GM18861 (cell line): ENCODE data around the gene AGXT2.

Experiments
- ATAC-seq: cut with Tn5 transposase; IDR thresholded peaks from one replicate; pipeline ENCODE4 v1.9.1; 2021; ENCODE audit not compliant: unreplicated experiment

Gene AGXT2, protein sequence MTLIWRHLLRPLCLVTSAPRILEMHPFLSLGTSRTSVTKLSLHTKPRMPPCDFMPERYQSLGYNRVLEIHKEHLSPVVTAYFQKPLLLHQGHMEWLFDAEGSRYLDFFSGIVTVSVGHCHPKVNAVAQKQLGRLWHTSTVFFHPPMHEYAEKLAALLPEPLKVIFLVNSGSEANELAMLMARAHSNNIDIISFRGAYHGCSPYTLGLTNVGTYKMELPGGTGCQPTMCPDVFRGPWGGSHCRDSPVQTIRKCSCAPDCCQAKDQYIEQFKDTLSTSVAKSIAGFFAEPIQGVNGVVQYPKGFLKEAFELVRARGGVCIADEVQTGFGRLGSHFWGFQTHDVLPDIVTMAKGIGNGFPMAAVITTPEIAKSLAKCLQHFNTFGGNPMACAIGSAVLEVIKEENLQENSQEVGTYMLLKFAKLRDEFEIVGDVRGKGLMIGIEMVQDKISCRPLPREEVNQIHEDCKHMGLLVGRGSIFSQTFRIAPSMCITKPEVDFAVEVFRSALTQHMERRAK

DNA sequence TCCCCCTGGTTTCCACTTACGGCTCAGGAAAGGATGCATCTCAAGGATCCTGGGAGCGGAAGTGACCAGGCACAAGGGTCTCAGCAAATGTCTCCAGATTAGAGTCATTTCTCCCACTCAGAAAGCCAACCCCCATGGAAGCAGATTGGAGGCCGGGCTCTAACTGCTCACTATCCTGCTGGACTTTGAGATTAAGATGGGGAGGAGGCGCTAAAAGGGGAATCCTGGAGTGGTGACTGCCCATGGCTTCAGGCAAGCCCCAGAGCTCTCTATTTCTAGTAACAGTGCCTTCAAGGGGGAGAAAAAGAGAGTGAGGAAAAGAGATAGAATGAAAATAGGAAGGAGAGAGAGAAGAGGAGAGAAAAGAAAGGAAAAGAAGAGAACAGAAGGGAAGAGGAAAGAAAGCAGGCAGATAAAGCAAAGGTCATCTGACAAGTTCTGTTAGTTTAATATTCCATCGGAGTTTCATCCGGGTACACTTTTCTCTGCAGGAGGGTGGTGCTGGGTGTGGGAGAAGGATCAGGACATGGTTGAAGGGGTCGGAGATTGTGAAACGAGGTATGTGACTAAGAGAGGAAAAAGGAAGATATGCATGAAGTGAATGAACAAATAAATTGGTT is at the start of gene AGXT2:
Gene AGXT2 (minus strand): TSS at position 165 of the 620 bp plus-strand sequence. CDS start 57 bp downstream, at position 108.
- no peak for ATAC-seq

DNA sequence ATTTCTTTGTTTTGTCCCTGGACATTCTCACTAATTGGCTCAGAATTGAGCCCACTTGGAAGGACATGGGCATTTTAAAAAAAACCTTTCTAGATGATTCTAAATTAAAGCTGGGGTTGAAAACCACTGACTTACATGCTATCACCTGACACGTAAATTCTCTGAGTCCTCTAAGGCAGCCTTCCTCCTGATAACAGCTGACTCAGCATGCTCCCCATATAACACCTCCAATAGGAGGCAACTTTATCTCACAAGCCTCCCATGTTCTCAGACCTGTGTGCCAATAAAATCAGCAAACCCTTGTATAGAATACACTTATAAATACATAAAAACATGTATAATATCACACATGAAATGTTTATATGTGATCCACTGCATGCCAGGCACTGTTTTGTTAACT is 49.2 kb upstream of the AGXT2 start:
- no peak for ATAC-seq

DNA sequence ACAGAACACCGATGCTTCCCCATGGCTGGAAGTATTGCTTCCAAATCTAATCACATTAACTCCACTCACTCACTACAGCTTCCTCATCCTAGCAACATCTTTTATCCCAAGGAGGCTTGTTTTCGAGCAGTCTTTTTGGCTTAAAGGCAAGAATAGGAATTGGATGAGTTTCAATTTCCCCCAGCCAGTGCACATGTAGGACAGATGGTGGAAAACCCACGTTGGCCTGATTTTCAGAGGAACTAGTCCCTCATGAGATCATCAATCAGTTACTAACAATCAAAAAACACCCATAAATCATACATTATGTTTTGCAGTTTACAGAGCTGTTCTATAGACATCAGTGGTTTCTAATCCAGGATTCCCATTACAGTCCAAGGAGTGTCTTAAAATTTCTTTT is 48.5 kb upstream of the AGXT2 start:
- ATAC-seq = no peak

GRCh38 chr5:35095366-35095765 is 47.6 kb upstream of the AGXT2 start:
- no peak for ATAC-seq

- ATAC-seq = no peak
Observed at GRCh38 chr5:35094948-35095347, 47.2 kb upstream of the AGXT2 start.

DNA sequence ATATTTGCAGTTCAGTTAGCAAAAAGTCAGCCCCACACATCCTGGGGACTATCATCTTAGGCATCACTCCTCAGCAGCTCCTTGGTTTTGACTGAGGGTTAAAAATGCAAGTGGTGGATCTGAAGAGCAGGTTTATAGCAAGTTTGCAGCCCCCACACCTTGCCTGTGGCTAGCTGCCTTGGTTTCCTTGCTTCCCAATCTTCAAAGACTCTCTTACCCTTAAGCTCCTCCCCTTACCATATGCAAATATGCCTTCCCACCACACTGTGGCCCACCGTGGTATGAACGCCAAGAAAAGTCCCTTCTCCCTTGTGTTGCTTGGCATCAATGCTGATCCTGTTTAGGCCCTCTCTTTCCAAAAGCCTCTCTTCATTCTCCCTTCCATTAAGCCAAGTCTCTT is 45.0 kb upstream of the AGXT2 start:
- ATAC-seq = no peak

- ATAC-seq = no peak
Observed at GRCh38 chr5:35091704-35092103, 44.0 kb upstream of the AGXT2 start.

- ATAC-seq = no peak
Observed at GRCh38 chr5:35089334-35090314, 41.9 kb upstream of the AGXT2 start.

- ATAC-seq = no peak
Observed at GRCh38 chr5:35087991-35088390, 40.2 kb upstream of the AGXT2 start.

GRCh38 chr5:35083150-35083549 is 35.4 kb upstream of the AGXT2 start:
- no peak for ATAC-seq

DNA sequence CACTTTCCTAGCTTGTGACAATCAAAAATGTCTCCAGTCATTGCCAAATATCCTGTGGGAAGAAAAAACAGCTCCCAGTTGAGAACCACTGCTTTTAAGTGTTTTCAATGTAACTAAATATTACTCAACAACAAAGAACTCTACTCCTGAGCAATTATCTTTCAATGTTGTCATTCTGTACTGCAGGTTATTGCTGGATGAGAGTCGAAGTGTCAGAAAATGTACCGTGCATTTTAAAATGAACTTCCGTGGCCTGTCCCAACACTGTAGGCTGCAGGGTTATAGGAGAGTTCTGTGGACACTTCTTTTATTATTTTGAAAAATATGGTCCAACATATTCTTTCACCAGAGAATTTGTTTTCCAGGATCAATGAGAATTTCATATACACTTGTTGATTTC is 34.8 kb upstream of the AGXT2 start:
- no peak for ATAC-seq

DNA sequence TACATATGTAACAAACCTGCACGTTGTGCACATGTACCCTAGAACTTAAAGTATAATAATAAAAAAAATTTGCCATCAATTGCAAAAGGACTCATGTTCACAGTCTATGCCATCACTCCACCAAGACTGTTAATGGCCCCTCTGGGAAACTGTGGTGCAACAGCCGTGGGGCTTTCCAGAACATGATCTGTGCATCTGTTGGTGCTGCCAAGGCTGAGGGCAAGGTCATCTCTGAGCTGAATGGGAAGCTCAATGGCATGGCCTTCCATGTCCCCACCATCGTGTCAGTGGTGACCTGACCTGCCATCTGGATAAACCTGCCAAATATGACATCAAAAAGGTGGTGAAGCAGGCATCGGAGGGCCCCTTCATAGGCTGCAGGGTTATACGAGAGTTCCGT is 33.4 kb upstream of the AGXT2 start:
- no peak for ATAC-seq

- no peak for ATAC-seq
Observed at GRCh38 chr5:35073160-35073559, 25.4 kb upstream of the AGXT2 start.

GRCh38 chr5:35069188-35069587 is 21.4 kb upstream of the AGXT2 start:
- ATAC-seq = no peak

DNA sequence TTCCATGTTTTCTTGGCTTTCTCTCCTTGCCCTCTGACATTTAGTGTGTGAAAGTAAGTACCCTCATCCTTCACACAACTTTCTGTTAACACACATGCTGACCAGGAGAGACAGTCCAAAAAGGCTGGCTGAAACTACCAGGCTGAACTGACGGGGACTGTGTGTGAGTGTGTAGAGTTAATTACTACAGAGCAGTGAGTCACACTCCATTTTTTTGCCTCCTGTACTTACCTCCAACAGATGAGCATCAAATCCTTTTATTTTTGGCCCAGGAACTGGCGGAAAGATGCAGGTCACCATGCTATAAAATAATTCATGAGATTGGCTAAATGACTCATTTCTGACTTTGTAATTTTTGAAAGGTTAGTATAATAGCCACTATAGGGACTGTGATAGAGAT is 20.2 kb upstream of the AGXT2 start:
- ATAC-seq = no peak

GRCh38 chr5:35066260-35066795 is 18.6 kb upstream of the AGXT2 start:
- ATAC-seq = peak; percentile 96

DNA sequence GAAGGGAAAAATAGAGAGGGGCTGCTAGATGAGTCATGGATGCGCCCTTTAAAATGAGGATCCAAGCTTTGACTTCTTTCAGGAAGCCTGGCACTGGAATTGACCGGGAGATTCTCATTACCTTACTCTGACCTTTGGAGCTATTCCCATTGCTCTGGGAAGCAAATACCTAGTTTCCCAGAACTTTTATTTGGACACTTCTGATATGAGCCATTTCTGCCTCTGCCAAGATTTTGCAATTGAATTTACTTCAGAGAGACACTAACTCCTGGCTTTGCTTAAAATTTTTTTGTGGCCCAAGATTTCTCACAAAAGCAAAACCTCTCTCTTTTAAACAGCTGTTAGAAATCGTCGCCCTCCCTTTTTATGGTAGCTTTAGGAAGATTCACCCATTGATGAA is 15.7 kb upstream of the AGXT2 start:
- no peak for ATAC-seq

DNA sequence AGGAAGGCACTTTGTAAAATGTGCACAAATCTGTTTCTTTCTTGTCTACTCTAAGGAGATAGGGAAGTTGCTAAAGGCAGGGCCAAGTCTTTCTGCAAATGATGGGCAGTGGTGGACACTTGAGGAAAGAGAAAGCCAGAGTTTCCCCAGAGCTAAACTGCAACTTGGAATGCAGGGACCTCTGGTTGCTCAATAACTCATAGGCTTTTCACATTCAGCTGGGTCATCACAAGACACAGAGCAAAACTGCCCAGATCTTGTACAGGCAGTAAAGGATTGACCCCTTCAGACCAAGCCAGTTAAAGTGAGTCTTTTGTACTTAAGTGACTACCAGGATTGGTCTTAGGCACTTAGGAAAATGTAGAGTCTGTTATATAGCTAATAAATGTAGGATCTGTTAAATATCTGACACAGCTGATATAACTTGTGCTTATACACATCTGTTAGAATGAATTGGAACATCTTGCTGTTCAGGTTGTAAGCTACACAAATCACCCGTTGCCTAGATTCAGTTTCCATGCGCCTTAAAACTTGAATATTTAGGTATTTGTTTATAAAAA is 13.5 kb upstream of the AGXT2 start:
- no peak for ATAC-seq

GRCh38 chr5:35060236-35060635 is 12.5 kb upstream of the AGXT2 start:
- no peak for ATAC-seq

GRCh38 chr5:35059251-35059650 is 11.5 kb upstream of the AGXT2 start:
- ATAC-seq = no peak

GRCh38 chr5:35058374-35058788 is 10.6 kb upstream of the AGXT2 start:
- peak; percentile 91 for ATAC-seq
